ENCODE data around the gene SMG1. TPM values are rescaled to one million over a fixed set of nuclear protein-coding genes. Genes with fewer than 3 reads are reported as not detected.

SMG1 gene
- total and polyA plus RNA-seq, 2 of the 13 experiments (the other 11 are each of a cell fraction or from before 2014, with no cell fraction given), result 48.7 to 53.7 TPM

DNA sequence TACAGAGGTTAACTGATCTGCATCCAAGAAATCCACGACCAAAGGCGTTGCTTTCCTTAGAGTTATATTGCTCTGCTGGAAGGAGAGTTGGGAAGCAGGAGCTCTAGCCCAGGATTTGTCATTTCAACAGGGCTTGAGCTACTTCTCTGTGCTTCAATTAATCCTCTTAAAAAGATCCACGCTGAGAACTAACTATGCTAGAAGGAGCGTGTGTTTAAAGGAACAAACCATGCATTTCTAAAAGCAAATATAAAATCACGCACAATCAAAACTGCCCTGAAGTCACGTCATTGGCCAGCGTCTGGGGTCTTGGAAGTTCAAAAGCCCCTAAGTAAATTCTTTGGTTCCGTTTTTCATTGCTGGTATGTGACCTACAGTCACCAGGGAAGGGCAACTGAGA lies 125.9 kb downstream of the SMG1 start (continued):
- TF ChIP-seq, protein P1, sequence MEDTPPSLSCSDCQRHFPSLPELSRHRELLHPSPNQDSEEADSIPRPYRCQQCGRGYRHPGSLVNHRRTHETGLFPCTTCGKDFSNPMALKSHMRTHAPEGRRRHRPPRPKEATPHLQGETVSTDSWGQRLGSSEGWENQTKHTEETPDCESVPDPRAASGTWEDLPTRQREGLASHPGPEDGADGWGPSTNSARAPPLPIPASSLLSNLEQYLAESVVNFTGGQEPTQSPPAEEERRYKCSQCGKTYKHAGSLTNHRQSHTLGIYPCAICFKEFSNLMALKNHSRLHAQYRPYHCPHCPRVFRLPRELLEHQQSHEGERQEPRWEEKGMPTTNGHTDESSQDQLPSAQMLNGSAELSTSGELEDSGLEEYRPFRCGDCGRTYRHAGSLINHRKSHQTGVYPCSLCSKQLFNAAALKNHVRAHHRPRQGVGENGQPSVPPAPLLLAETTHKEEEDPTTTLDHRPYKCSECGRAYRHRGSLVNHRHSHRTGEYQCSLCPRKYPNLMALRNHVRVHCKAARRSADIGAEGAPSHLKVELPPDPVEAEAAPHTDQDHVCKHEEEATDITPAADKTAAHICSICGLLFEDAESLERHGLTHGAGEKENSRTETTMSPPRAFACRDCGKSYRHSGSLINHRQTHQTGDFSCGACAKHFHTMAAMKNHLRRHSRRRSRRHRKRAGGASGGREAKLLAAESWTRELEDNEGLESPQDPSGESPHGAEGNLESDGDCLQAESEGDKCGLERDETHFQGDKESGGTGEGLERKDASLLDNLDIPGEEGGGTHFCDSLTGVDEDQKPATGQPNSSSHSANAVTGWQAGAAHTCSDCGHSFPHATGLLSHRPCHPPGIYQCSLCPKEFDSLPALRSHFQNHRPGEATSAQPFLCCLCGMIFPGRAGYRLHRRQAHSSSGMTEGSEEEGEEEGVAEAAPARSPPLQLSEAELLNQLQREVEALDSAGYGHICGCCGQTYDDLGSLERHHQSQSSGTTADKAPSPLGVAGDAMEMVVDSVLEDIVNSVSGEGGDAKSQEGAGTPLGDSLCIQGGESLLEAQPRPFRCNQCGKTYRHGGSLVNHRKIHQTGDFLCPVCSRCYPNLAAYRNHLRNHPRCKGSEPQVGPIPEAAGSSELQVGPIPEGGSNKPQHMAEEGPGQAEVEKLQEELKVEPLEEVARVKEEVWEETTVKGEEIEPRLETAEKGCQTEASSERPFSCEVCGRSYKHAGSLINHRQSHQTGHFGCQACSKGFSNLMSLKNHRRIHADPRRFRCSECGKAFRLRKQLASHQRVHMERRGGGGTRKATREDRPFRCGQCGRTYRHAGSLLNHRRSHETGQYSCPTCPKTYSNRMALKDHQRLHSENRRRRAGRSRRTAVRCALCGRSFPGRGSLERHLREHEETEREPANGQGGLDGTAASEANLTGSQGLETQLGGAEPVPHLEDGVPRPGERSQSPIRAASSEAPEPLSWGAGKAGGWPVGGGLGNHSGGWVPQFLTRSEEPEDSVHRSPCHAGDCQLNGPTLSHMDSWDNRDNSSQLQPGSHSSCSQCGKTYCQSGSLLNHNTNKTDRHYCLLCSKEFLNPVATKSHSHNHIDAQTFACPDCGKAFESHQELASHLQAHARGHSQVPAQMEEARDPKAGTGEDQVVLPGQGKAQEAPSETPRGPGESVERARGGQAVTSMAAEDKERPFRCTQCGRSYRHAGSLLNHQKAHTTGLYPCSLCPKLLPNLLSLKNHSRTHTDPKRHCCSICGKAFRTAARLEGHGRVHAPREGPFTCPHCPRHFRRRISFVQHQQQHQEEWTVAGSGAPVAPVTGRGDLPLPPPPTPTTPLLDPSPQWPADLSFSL (CRISPR knock-in tag; IDR thresholded peaks at IDR 0.05), result no peak
- TF ChIP-seq ZNF382 (CRISPR knock-in tag; IDR thresholded peaks at IDR 0.05; ENCODE audit: borderline replicate concordance) (no peak), PRPF4 (IDR thresholded peaks at IDR 0.05; ENCODE audit: low read depth, low read length, poor library complexity, severe bottlenecking) (no peak), ZBTB7B (CRISPR knock-in tag; IDR thresholded peaks at IDR 0.05) (no peak), IRX3 (CRISPR knock-in tag; IDR thresholded peaks at IDR 0.05; ENCODE audit: borderline replicate concordance, low read depth) (no peak), DNMT3B (CRISPR knock-in tag; conservative IDR thresholded peaks at IDR 0.05) (0 out of 2 replicates have a peak, but pooled peaks have one; percentile 59), YEATS4 (CRISPR knock-in tag; IDR thresholded peaks at IDR 0.05; ENCODE audit: borderline replicate concordance) (no peak), ZNF839 (CRISPR knock-in tag; IDR thresholded peaks at IDR 0.05; ENCODE audit: borderline replicate concordance) (no peak), ZNF34 (CRISPR knock-in tag; IDR thresholded peaks at IDR 0.05; ENCODE audit: borderline replicate concordance) (no peak)
- TF ChIP-seq, protein P2, sequence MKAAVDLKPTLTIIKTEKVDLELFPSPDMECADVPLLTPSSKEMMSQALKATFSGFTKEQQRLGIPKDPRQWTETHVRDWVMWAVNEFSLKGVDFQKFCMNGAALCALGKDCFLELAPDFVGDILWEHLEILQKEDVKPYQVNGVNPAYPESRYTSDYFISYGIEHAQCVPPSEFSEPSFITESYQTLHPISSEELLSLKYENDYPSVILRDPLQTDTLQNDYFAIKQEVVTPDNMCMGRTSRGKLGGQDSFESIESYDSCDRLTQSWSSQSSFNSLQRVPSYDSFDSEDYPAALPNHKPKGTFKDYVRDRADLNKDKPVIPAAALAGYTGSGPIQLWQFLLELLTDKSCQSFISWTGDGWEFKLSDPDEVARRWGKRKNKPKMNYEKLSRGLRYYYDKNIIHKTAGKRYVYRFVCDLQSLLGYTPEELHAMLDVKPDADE (CRISPR knock-in tag; IDR thresholded peaks at IDR 0.05), result peak; percentile 20; the same call in 1 of the 2 replicates
- TF ChIP-seq, protein P3, sequence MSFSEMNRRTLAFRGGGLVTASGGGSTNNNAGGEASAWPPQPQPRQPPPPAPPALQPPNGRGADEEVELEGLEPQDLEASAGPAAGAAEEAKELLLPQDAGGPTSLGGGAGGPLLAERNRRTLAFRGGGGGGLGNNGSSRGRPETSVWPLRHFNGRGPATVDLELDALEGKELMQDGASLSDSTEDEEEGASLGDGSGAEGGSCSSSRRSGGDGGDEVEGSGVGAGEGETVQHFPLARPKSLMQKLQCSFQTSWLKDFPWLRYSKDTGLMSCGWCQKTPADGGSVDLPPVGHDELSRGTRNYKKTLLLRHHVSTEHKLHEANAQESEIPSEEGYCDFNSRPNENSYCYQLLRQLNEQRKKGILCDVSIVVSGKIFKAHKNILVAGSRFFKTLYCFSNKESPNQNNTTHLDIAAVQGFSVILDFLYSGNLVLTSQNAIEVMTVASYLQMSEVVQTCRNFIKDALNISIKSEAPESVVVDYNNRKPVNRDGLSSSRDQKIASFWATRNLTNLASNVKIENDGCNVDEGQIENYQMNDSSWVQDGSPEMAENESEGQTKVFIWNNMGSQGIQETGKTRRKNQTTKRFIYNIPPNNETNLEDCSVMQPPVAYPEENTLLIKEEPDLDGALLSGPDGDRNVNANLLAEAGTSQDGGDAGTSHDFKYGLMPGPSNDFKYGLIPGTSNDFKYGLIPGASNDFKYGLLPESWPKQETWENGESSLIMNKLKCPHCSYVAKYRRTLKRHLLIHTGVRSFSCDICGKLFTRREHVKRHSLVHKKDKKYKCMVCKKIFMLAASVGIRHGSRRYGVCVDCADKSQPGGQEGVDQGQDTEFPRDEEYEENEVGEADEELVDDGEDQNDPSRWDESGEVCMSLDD (CRISPR knock-in tag; IDR thresholded peaks at IDR 0.05; ENCODE audit: borderline replicate concordance), result no peak
- TF ChIP-seq, protein P4, sequence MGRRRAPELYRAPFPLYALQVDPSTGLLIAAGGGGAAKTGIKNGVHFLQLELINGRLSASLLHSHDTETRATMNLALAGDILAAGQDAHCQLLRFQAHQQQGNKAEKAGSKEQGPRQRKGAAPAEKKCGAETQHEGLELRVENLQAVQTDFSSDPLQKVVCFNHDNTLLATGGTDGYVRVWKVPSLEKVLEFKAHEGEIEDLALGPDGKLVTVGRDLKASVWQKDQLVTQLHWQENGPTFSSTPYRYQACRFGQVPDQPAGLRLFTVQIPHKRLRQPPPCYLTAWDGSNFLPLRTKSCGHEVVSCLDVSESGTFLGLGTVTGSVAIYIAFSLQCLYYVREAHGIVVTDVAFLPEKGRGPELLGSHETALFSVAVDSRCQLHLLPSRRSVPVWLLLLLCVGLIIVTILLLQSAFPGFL (CRISPR knock-in tag; IDR thresholded peaks at IDR 0.05), result no peak
